ENCODE results near the gene SLC49A3. TPM values are rescaled to one million over a fixed set of nuclear protein-coding genes. Genes with fewer than 3 reads are reported as not detected.
"Not testable (repeated sequence)": the region's sequence is repeated elsewhere in the genome, so short reads cannot be mapped to it uniquely, and the experiment has no call there.

Gene SLC49A3
- total and polyA plus RNA-seq, 7 donors = 2.4 to 6.4 (median 4.6) TPM

- DNase-seq = peak; percentile 61
- H3K4me1 ChIP-seq = peaks cover 0 to 33% (median 29%) of the 10 kb centered on the region in 4 donors
- no peak overlapping the region for H3K27ac ChIP-seq
- no peaks in the 10 kb centered on the region for H3K27me3 ChIP-seq
- TF ChIP-seq POLR2A (IDR thresholded peaks at IDR 0.05) (no peak), EP300 (IDR thresholded peaks at IDR 0.05) (no peak), CTCF (IDR thresholded peaks at IDR 0.05) (no peak), POLR2AphosphoS5 (IDR thresholded peaks at IDR 0.05) (no peak)
- intact Hi-C loops (cut with DNase I) = no loop called here
- H3K4me3 ChIP-seq = no peak overlapping the region
- H3K36me3 ChIP-seq = peaks cover 0 to 9% (median 0%) of the 10 kb centered on the region in 4 donors
- no peaks in the 10 kb centered on the region for H3K9me3 ChIP-seq
- WGBS, 2 donors = 81% methylated on average over 9 of the region's 9 CpGs
These were observed 21.2 kb upstream of the SLC49A3 start for GRCh38 chr4:710116-710515.

- 94 to 96% methylated on average over 6 of the region's 6 CpGs for WGBS, 2 donors
- intact Hi-C loops (cut with DNase I) = no loop called here
- peaks cover 0 to 6% (median 0%) of the 10 kb centered on the region in 4 donors for H3K36me3 ChIP-seq
- peaks cover 0 to 35% (median 30%) of the 10 kb centered on the region in 4 donors for H3K4me1 ChIP-seq
- no peaks in the 10 kb centered on the region for H3K9me3 ChIP-seq
- no peak for DNase-seq
- H3K27ac ChIP-seq = no peak overlapping the region
- TF ChIP-seq EP300 (IDR thresholded peaks at IDR 0.05) = no peak
- H3K27me3 ChIP-seq = no peaks in the 10 kb centered on the region
- H3K4me3 ChIP-seq = no peak overlapping the region
These were observed 20.4 kb upstream of the SLC49A3 start for GRCh38 chr4:709348-709747.

- Histone ChIP-seq H3K27ac (no peak overlapping the region), H3K4me3 (no peak overlapping the region), H3K9me3 (no peaks in the 10 kb centered on the region), H3K4me1 (peaks cover 0 to 35% (median 30%) of the 10 kb centered on the region in 4 donors), H3K36me3 (no peaks in the 10 kb centered on the region), H3K27me3 (no peaks in the 10 kb centered on the region)
- DNase-seq = peak; percentile 48
- 89 to 91% methylated on average over 6 of the region's 6 CpGs for WGBS, 2 donors
- intact Hi-C loops (cut with DNase I) = no loop called here
- no peak for TF ChIP-seq EP300 (IDR thresholded peaks at IDR 0.05)
- no peak for TF ChIP-seq CTCF (IDR thresholded peaks at IDR 0.05)
- TF ChIP-seq POLR2AphosphoS5 (IDR thresholded peaks at IDR 0.05) = no peak
- no peak for TF ChIP-seq POLR2A (IDR thresholded peaks at IDR 0.05)
These were observed 19.6 kb upstream of the SLC49A3 start for GRCh38 chr4:708631-708933.

GRCh38 chr4:707929-708630 is 19.1 kb upstream of the SLC49A3 start:
- Histone ChIP-seq H3K4me1 (peaks cover 0 to 35% (median 30%) of the 10 kb centered on the region in 4 donors), H3K4me3 (peak overlapping the region in 1 of 4 donors; percentile 96), H3K27me3 (no peaks in the 10 kb centered on the region), H3K27ac (no peak overlapping the region), H3K36me3 (no peaks in the 10 kb centered on the region), H3K9me3 (no peaks in the 10 kb centered on the region)
- 84 to 89% methylated on average over 11 of the region's 11 CpGs for WGBS, 2 donors
- DNase-seq = peak; percentile 58
- TF ChIP-seq POLR2AphosphoS5 (IDR thresholded peaks at IDR 0.05) (no peak), CTCF (IDR thresholded peaks at IDR 0.05) (no peak), EP300 (IDR thresholded peaks at IDR 0.05) (no peak), POLR2A (IDR thresholded peaks at IDR 0.05) (no peak)
- intact Hi-C loops (cut with DNase I) = no loop called here

- no peaks in the 10 kb centered on the region for H3K9me3 ChIP-seq
- no peaks in the 10 kb centered on the region for H3K27me3 ChIP-seq
- TF ChIP-seq POLR2AphosphoS5 (IDR thresholded peaks at IDR 0.05) (no peak), EP300 (IDR thresholded peaks at IDR 0.05) (no peak), CTCF (IDR thresholded peaks at IDR 0.05) (no peak), POLR2A (IDR thresholded peaks at IDR 0.05) (no peak)
- no peaks in the 10 kb centered on the region for H3K36me3 ChIP-seq
- WGBS, 2 donors = 59 to 61% methylated on average over 20 to 21 of the region's 21 CpGs
- H3K4me3 ChIP-seq = peak overlapping the region; percentile 14 to 98 (median 86)
- peak; percentile 60 for DNase-seq
- intact Hi-C loops (cut with DNase I) = no loop called here
- H3K27ac ChIP-seq = peak overlapping the region in 1 of 4 donors; percentile 31
- peaks cover 0 to 35% (median 30%) of the 10 kb centered on the region in 4 donors for H3K4me1 ChIP-seq
These were observed 18.1 kb upstream of the SLC49A3 start for GRCh38 chr4:706834-707598.

- Histone ChIP-seq H3K27ac (peak overlapping the region; percentile 74 to 86 (median 82)), H3K4me1 (peaks cover 0 to 35% (median 30%) of the 10 kb centered on the region in 4 donors), H3K4me3 (peak overlapping the region; percentile 75 to 98 (median 89))
- H3K27me3 ChIP-seq; H3K9me3 ChIP-seq; H3K36me3 ChIP-seq; intact Hi-C loops (cut with DNase I): not testable (repeated sequence)
- DNase-seq = peak; percentile 62
- WGBS, 2 donors = 1 to 3% methylated on average over 21 of the region's 21 CpGs
These were observed 17.2 kb upstream of the SLC49A3 start for GRCh38 chr4:706083-706633.
